Activated naive CD4-positive, alpha-beta T cell treated with anti-CD3 and anti-CD28 coated beads, Interleukin-2, amount 50 U/mL, for 24 hours (primary cell): ENCODE data around the gene MCM5.

Experiments
- H3K27ac Mint-ChIP-seq: one replicate; pipeline ENCODE4 v1.8.0; 2021; ENCODE audit warnings: mild to moderate bottlenecking, mixed read lengths
- H3K27me3 Mint-ChIP-seq: one replicate; pipeline ENCODE4 v1.8.0; 2021; ENCODE audit warnings: mixed read lengths
- H3K36me3 Mint-ChIP-seq: one replicate; pipeline ENCODE4 v1.8.0; 2021; ENCODE audit warnings: mixed read lengths
- H3K4me1 Mint-ChIP-seq: one replicate; pipeline ENCODE4 v1.8.0; 2021; ENCODE audit warnings: mixed read lengths
- H3K4me3 Mint-ChIP-seq: one replicate; pipeline ENCODE4 v1.8.0; 2021; ENCODE audit warnings: mild to moderate bottlenecking, mixed read lengths
- H3K9me3 Mint-ChIP-seq: one replicate; pipeline ENCODE4 v1.8.0; 2021; ENCODE audit warnings: mixed read lengths

Gene MCM5

GRCh38 chr22:35409783-35410662 lies 10.1 kb downstream of the MCM5 start:
- peaks cover 10% of the 10 kb centered on the region for H3K4me1 Mint-ChIP-seq
- peaks cover 36% of the 10 kb centered on the region for H3K36me3 Mint-ChIP-seq
- no peaks in the 10 kb centered on the region for H3K27me3 Mint-ChIP-seq
- no peak overlapping the region for H3K4me3 Mint-ChIP-seq
- H3K9me3 Mint-ChIP-seq, result no peaks in the 10 kb centered on the region
- no peak overlapping the region for H3K27ac Mint-ChIP-seq

GRCh38 chr22:35410663-35411034 lies 10.7 kb downstream of the MCM5 start:
- no peak overlapping the region for H3K4me3 Mint-ChIP-seq
- peaks cover 10% of the 10 kb centered on the region for H3K4me1 Mint-ChIP-seq
- H3K36me3 Mint-ChIP-seq, result peaks cover 37% of the 10 kb centered on the region
- H3K9me3 Mint-ChIP-seq, result no peaks in the 10 kb centered on the region
- H3K27ac Mint-ChIP-seq, result no peak overlapping the region
- H3K27me3 Mint-ChIP-seq, result no peaks in the 10 kb centered on the region

- peaks cover 38% of the 10 kb centered on the region for H3K36me3 Mint-ChIP-seq
- H3K9me3 Mint-ChIP-seq, result no peaks in the 10 kb centered on the region
- H3K4me1 Mint-ChIP-seq, result peaks cover 10% of the 10 kb centered on the region
- H3K27ac Mint-ChIP-seq, result peak overlapping the region; percentile 62
- no peak overlapping the region for H3K4me3 Mint-ChIP-seq
- no peaks in the 10 kb centered on the region for H3K27me3 Mint-ChIP-seq
Measured at GRCh38 chr22:35411102-35411501, 11.2 kb downstream of the MCM5 start.

GRCh38 chr22:35413624-35414023 lies 13.7 kb downstream of the MCM5 start:
- H3K4me3 Mint-ChIP-seq, result no peak overlapping the region
- H3K27ac Mint-ChIP-seq, result no peak overlapping the region
- H3K36me3 Mint-ChIP-seq, result peaks cover 27% of the 10 kb centered on the region
- no peaks in the 10 kb centered on the region for H3K9me3 Mint-ChIP-seq
- H3K27me3 Mint-ChIP-seq, result no peaks in the 10 kb centered on the region
- peaks cover 4% of the 10 kb centered on the region for H3K4me1 Mint-ChIP-seq

GRCh38 chr22:35417606-35418005 lies 17.7 kb downstream of the MCM5 start:
- Mint-ChIP-seq H3K36me3 (peaks cover 13% of the 10 kb centered on the region), H3K4me3 (no peak overlapping the region), H3K4me1 (no peaks in the 10 kb centered on the region), H3K9me3 (no peaks in the 10 kb centered on the region), H3K27me3 (no peaks in the 10 kb centered on the region), H3K27ac (no peak overlapping the region)

GRCh38 chr22:35418088-35418487 lies 18.1 kb downstream of the MCM5 start:
- H3K27ac Mint-ChIP-seq, result no peak overlapping the region
- H3K4me3 Mint-ChIP-seq, result no peak overlapping the region
- H3K4me1 Mint-ChIP-seq, result no peaks in the 10 kb centered on the region
- H3K27me3 Mint-ChIP-seq, result no peaks in the 10 kb centered on the region
- H3K9me3 Mint-ChIP-seq, result no peaks in the 10 kb centered on the region
- H3K36me3 Mint-ChIP-seq, result peaks cover 13% of the 10 kb centered on the region

GRCh38 chr22:35418731-35419130 lies 18.8 kb downstream of the MCM5 start:
- peaks cover 13% of the 10 kb centered on the region for H3K36me3 Mint-ChIP-seq
- no peak overlapping the region for H3K27ac Mint-ChIP-seq

GRCh38 chr22:35419756-35420155 lies 19.8 kb downstream of the MCM5 start:
- H3K27me3 Mint-ChIP-seq, result no peaks in the 10 kb centered on the region
- peaks cover 1% of the 10 kb centered on the region for H3K4me1 Mint-ChIP-seq
- H3K27ac Mint-ChIP-seq, result no peak overlapping the region
- no peak overlapping the region for H3K4me3 Mint-ChIP-seq
- peaks cover 15% of the 10 kb centered on the region for H3K36me3 Mint-ChIP-seq
- no peaks in the 10 kb centered on the region for H3K9me3 Mint-ChIP-seq

More at GRCh38 chr22:35418731-35419130, 18.8 kb downstream of the MCM5 start:
- H3K4me1 Mint-ChIP-seq, result no peaks in the 10 kb centered on the region
- H3K4me3 Mint-ChIP-seq, result no peak overlapping the region
- no peaks in the 10 kb centered on the region for H3K9me3 Mint-ChIP-seq
- no peaks in the 10 kb centered on the region for H3K27me3 Mint-ChIP-seq

GRCh38 chr22:35421121-35421520 lies 21.2 kb downstream of the MCM5 start:
- Mint-ChIP-seq H3K27ac (no peak overlapping the region), H3K4me3 (no peak overlapping the region), H3K36me3 (peaks cover 12% of the 10 kb centered on the region), H3K4me1 (peaks cover 3% of the 10 kb centered on the region), H3K27me3 (no peaks in the 10 kb centered on the region), H3K9me3 (no peaks in the 10 kb centered on the region)

GRCh38 chr22:35422145-35422544 lies 22.2 kb downstream of the MCM5 start:
- H3K27me3 Mint-ChIP-seq, result no peaks in the 10 kb centered on the region
- H3K27ac Mint-ChIP-seq, result peak overlapping the region; percentile 65
- H3K4me3 Mint-ChIP-seq, result no peak overlapping the region
- H3K36me3 Mint-ChIP-seq, result peaks cover 9% of the 10 kb centered on the region
- peaks cover 3% of the 10 kb centered on the region for H3K4me1 Mint-ChIP-seq
- H3K9me3 Mint-ChIP-seq, result no peaks in the 10 kb centered on the region

GRCh38 chr22:35422936-35423335 lies 23.0 kb downstream of the MCM5 start:
- H3K4me1 Mint-ChIP-seq, result peaks cover 3% of the 10 kb centered on the region
- no peaks in the 10 kb centered on the region for H3K9me3 Mint-ChIP-seq
- peak overlapping the region; percentile 39 for H3K27ac Mint-ChIP-seq
- H3K27me3 Mint-ChIP-seq, result no peaks in the 10 kb centered on the region
- no peak overlapping the region for H3K4me3 Mint-ChIP-seq
- peaks cover 9% of the 10 kb centered on the region for H3K36me3 Mint-ChIP-seq

- Mint-ChIP-seq H3K9me3 (no peaks in the 10 kb centered on the region), H3K27ac (no peak overlapping the region), H3K4me1 (peaks cover 3% of the 10 kb centered on the region), H3K4me3 (no peak overlapping the region), H3K36me3 (peaks cover 9% of the 10 kb centered on the region), H3K27me3 (no peaks in the 10 kb centered on the region)
Measured at GRCh38 chr22:35424081-35424480, 24.1 kb downstream of the MCM5 start.

- peaks cover 3% of the 10 kb centered on the region for H3K4me1 Mint-ChIP-seq
- no peaks in the 10 kb centered on the region for H3K9me3 Mint-ChIP-seq
- H3K4me3 Mint-ChIP-seq, result no peak overlapping the region
- no peaks in the 10 kb centered on the region for H3K27me3 Mint-ChIP-seq
- peaks cover 9% of the 10 kb centered on the region for H3K36me3 Mint-ChIP-seq
- H3K27ac Mint-ChIP-seq, result peak overlapping the region; percentile 46
Measured at GRCh38 chr22:35424761-35425160, 24.8 kb downstream of the MCM5 start.

GRCh38 chr22:35425546-35425945 lies 25.6 kb downstream of the MCM5 start:
- Mint-ChIP-seq H3K4me3 (no peak overlapping the region), H3K9me3 (no peaks in the 10 kb centered on the region), H3K36me3 (peaks cover 9% of the 10 kb centered on the region), H3K27me3 (no peaks in the 10 kb centered on the region), H3K4me1 (peaks cover 3% of the 10 kb centered on the region), H3K27ac (no peak overlapping the region)

- H3K27ac Mint-ChIP-seq, result peak overlapping the region; percentile 84
- H3K4me1 Mint-ChIP-seq, result peaks cover 3% of the 10 kb centered on the region
- no peak overlapping the region for H3K4me3 Mint-ChIP-seq
- no peaks in the 10 kb centered on the region for H3K27me3 Mint-ChIP-seq
- H3K36me3 Mint-ChIP-seq, result peaks cover 9% of the 10 kb centered on the region
- no peaks in the 10 kb centered on the region for H3K9me3 Mint-ChIP-seq
Measured at GRCh38 chr22:35425971-35426800, 26.2 kb downstream of the MCM5 start.

GRCh38 chr22:35426801-35427140 lies 26.8 kb downstream of the MCM5 start:
- peaks cover 10% of the 10 kb centered on the region for H3K36me3 Mint-ChIP-seq
- no peaks in the 10 kb centered on the region for H3K9me3 Mint-ChIP-seq
- no peaks in the 10 kb centered on the region for H3K27me3 Mint-ChIP-seq
- H3K4me1 Mint-ChIP-seq, result peaks cover 3% of the 10 kb centered on the region
- H3K27ac Mint-ChIP-seq, result peak overlapping the region; percentile 2
- H3K4me3 Mint-ChIP-seq, result no peak overlapping the region
